ENCODE measurements around the gene RPRD2. TPM values are rescaled to one million over a fixed set of nuclear protein-coding genes. Genes with fewer than 3 reads are reported as not detected.
"Not testable (repeated sequence)": the region's sequence is repeated elsewhere in the genome, so short reads cannot be mapped to it uniquely, and the experiment has no call there.

Gene RPRD2
- total RNA-seq, 1 donor, result 16.8 TPM

DNA sequence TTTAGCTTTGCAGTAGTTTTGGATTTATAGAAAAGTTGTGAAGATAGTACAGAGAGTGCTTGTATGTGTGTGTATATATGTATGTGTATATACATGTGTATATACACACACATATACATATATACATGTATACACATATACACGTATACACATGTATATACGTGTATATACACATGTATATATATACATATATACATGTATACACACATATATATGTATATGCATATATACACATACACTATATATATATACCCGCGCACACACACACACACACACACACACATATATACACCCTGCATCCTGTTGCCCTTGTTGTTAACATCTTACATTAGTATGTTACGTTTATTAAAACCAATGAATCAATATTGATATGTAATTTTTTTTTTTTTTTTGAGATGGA is 24.3 kb downstream of the RPRD2 start:
- no peak overlapping the region for H3K4me3 ChIP-seq (ENCODE audit: low read depth, low read length)
- TF ChIP-seq, protein P1, sequence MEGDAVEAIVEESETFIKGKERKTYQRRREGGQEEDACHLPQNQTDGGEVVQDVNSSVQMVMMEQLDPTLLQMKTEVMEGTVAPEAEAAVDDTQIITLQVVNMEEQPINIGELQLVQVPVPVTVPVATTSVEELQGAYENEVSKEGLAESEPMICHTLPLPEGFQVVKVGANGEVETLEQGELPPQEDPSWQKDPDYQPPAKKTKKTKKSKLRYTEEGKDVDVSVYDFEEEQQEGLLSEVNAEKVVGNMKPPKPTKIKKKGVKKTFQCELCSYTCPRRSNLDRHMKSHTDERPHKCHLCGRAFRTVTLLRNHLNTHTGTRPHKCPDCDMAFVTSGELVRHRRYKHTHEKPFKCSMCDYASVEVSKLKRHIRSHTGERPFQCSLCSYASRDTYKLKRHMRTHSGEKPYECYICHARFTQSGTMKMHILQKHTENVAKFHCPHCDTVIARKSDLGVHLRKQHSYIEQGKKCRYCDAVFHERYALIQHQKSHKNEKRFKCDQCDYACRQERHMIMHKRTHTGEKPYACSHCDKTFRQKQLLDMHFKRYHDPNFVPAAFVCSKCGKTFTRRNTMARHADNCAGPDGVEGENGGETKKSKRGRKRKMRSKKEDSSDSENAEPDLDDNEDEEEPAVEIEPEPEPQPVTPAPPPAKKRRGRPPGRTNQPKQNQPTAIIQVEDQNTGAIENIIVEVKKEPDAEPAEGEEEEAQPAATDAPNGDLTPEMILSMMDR (IDR thresholded peaks at IDR 0.05; ENCODE audit: insufficient read depth, low read depth, low read length), result no peak
- no peak for DNase-seq (ENCODE audit: low read depth)

DNA sequence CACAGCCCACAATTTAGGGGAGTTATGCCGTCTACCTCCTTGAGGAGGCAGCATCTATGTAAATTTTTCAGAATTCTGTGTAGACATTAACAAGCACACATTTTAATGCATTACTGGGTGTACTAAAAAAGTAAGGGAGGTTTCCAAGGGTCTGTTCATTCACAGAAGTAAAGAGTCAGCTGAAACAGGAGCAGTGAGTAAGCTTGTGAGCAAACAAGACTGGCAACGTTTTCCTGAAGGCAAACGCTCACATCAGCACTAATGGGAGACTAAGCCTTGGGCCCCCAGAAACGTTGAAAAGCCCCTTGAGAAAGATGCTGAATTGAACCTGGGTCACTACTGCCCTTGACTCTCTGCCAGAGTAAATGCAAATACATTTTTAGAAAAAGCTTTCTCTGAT is 25.7 kb downstream of the RPRD2 start:
- no peak overlapping the region for H3K4me3 ChIP-seq (ENCODE audit: low read depth, low read length)
- DNase-seq (ENCODE audit: low read depth), result no peak
- TF ChIP-seq, protein P1 (IDR thresholded peaks at IDR 0.05; ENCODE audit: insufficient read depth, low read depth, low read length), result no peak

DNA sequence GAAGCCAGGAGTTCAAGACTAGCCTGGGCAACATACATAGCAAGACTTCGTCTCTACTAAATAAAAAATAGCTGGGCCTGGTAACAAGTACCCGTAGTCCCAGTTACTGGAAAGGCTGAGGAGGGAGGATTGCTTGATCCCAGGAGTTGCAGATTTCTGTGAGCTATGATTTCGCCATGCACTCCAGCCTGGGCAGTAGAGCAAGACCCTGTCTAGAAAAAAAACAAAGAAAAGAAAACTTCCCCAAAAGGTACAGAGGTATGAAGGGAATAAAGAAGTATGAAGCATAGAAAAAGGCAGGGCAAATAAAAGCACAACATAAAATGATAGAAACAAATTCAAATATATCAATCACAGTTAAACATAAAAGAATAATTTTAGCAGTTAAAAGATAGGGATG is 28.7 kb downstream of the RPRD2 start:
- TF ChIP-seq, protein P1 (IDR thresholded peaks at IDR 0.05; ENCODE audit: insufficient read depth, low read depth, low read length), result no peak
- no peak for DNase-seq (ENCODE audit: low read depth)
- H3K4me3 ChIP-seq (ENCODE audit: low read depth, low read length), result no peak overlapping the region

DNA sequence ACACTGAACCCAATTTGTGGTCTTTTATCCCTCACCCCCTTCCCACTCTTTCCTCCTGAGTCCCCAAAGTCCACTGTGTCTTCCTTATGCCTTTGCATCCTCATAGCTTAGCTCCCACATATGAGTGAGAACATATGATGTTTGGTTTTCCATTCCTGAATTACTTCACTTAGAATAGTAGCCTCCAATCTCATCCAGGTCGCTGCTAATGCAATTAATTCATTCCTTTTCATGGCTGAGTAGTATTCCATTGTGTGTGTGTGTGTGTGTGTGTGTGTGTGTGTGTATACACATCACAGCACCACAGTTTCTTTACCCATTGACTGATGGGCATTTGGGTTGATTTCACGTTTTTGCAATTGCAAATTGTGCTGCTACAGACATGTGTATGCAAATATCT is 31.2 kb downstream of the RPRD2 start:
- not testable (repeated sequence) for H3K4me3 ChIP-seq (ENCODE audit: low read depth, low read length); DNase-seq (ENCODE audit: low read depth)

DNA sequence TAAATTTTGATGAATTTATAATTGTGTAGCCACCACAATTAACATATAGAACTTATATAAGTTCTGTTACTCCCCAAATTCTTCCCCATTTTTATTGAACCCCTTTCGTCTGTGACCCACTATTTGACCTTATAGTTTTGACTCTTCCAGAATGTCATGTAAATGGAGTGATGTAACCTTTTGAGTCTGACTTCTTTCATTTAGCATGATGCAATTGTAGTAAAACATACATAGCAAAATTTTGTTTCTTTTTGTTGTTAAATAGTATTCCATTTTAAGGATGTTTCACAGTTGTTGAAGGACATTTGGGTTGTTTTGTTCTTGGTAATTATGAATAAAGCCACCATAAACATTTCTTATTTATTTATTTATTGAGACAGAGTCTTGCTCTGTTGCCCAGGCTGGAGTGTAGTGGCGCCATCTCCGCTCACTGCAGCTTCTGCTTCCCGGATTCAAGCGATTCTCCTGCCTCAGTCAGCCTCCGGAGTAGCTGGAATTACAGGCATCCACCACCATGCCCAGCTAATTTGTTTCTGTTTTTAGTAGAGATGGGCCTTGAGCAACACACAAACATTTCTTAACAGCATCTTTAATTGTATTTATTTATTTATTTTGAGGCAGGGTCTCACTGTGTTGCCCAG is 33.6 kb downstream of the RPRD2 start:
- no peak overlapping the region for H3K4me3 ChIP-seq (ENCODE audit: low read depth, low read length)
- TF ChIP-seq, protein P1 (IDR thresholded peaks at IDR 0.05; ENCODE audit: insufficient read depth, low read depth, low read length), result no peak
- no peak for DNase-seq (ENCODE audit: low read depth)

DNA sequence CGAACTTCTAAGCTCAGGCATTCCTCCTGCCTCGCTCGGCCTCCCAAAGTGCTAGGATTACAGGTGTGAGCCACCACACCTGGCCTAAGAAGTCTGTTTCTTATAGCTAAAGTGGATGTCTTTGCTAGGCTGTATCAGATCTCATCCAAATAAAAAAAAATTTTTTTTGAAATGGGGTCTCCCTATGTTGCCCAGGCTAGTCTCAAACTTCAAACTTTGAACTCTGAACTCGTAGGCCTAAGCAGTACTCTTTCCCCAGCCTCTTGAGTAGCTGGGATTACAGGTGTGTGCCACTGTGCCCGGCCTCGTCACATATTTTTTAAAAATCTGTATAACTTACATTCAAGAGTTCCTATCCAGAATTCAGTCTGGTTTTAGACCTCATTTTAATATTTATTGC is 40.5 kb downstream of the RPRD2 start:
- TF ChIP-seq, protein P1 (IDR thresholded peaks at IDR 0.05; ENCODE audit: insufficient read depth, low read depth, low read length), result no peak
- no peak for DNase-seq (ENCODE audit: low read depth)
- H3K4me3 ChIP-seq (ENCODE audit: low read depth, low read length), result no peak overlapping the region

DNA sequence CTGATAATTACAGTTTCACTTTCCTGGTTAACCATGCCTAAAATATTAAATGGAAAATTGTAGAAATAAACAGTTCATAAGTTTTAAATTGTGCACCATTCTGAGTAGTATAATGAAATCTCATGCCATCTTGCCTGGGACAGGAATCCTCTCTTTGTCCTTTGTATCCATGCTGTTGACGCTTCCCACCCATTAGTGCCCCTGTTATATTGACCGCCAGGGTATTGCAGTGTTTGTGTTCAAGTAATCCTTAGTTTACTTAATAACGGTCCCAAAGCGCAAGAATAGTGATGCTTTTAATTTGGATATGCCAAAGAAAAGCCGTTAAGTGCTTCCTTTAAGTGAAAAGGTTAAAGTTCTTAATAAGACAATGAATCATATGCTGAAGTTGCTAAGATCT is 41.7 kb downstream of the RPRD2 start:
- DNase-seq (ENCODE audit: low read depth), result no peak
- TF ChIP-seq, protein P1 (IDR thresholded peaks at IDR 0.05; ENCODE audit: insufficient read depth, low read depth, low read length), result no peak
- no peak overlapping the region for H3K4me3 ChIP-seq (ENCODE audit: low read depth, low read length)
